Stimulated activated naive CD8-positive, alpha-beta T cell treated with anti-CD3 and anti-CD28 coated beads, Interleukin-15, Interleukin-2, amounts not matched to agents 100 U/mL and 50 U/mL, for 24 hours (primary cell): ENCODE data around the gene PRDX2.

ENCODE experiments used
- ATAC-seq: fragments of 150-1000 bp; cut with Tn5 transposase; one replicate; pipeline ENCODE4 v1.10.0; 2021
- DNase-seq: peaks from one replicate; pipeline ENCODE4 v3.0.0; 2021

The PRDX2 gene

GRCh38 chr19:12792051-12792852 is 9.3 kb downstream of the PRDX2 start:
- peak; percentile 81 for DNase-seq
- ATAC-seq: no peak

GRCh38 chr19:12791345-12792050 is 10.1 kb downstream of the PRDX2 start, which contains the start of gene JUNB:
JUNB (plus strand) TSS chr19:12791486; CDS start chr19:12791772, 286 bp downstream.
- DNase-seq: peak; percentile 98

GRCh38 chr19:12790628-12791344 is 10.8 kb downstream of the PRDX2 start:
- DNase-seq (peak; percentile 37), ATAC-seq (no peak)

More at GRCh38 chr19:12791345-12792050, 10.1 kb downstream of the PRDX2 start, which contains the start of gene JUNB:
- peak; percentile 33 for ATAC-seq

DNA sequence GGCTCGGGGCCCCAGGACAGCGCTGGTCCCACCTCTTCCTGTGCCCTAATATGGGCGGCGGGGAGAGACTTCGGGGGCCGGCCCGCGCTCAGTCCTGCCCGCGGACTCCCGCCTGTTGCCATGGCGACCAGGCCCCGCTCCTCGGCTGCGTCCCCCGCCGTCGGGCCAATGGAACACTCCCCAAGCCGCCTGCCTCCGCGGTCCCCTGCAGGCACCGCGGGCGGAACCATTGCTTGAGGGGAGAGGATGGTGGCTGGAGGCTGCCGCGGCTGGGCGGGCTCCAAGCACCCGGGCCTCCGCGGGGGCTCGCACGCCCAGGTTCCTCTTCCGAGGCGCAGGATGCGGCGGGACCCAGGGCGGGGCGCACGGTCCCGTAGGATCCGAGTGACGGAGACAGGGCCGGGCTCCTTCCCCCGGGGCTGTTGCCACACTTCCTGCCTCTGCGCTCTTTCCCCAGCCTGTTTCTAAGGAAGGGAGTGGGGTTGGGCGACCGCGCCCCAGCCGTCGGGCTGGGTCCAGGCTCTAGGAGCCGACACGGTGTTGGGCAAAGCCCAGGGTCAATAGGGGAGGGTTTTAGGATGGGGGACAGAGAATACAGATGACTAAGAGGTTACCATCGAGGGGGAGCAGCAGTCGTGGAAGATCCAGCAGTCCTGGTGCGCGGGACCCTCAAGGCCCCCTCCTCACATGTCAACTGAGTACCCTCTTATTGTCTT is 11.5 kb downstream of the PRDX2 start:
- peak; percentile 99 for DNase-seq
- peak; percentile 57 for ATAC-seq

- no peak for ATAC-seq
Measured at GRCh38 chr19:12789098-12789903, 12.3 kb downstream of the PRDX2 start.

DNA sequence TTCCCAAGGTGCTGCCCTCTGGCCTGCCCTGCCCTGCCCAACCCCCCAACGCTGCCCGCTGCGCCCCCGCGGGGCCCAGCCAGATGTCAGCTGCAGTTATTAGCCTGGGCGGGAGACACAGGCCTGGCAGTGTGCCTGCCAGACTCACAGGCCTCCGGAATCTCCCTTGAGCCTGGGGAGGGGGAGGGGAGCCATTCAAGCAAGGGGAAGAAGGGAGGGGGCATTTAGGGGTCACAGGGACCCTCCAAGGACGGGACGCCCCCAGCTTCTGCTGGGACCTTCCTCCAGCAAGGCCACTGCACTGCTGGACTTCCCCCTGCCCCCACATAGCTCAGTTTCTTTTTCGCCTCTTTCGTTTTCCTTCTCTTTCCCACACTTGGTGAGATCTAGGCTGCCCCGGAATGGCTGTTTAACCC is 12.9 kb downstream of the PRDX2 start:
- ATAC-seq (no peak), DNase-seq (peak; percentile 75)

More at GRCh38 chr19:12789098-12789903, 12.3 kb downstream of the PRDX2 start:
- DNase-seq: peak; percentile 62

DNA sequence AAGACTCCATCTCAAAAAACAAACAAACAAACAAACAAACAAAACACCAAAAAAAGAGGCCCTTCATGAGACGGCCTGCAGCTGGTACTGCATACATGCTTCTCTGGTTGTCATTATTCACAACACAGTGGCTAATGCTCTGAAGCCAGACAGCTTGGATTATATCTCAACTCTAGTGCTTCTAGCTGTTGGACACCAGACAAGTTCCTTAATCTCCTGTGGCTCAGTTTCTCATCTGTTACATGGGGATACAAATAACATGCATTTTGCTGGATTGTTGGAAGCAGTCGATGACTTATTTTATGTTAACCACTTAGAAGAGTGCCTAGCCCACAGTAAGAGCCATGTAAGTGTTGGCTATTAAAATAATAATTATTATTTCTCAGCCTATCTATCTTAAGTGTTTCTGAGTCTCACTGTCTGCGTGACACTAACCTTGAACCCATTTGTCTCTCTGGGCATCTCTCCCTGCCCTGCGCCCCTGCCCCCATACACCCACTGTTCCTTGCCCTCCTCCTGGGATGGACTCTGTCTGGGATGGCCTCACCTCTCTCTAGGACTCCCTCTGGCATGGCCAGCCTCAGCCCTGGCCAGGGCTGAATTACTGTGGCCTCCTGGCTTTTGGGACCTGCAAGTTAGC is 13.4 kb downstream of the PRDX2 start:
- DNase-seq (no peak), ATAC-seq (no peak)

- ATAC-seq (no peak), DNase-seq (no peak)
Measured at GRCh38 chr19:12787458-12787857, 14.1 kb downstream of the PRDX2 start.

DNA sequence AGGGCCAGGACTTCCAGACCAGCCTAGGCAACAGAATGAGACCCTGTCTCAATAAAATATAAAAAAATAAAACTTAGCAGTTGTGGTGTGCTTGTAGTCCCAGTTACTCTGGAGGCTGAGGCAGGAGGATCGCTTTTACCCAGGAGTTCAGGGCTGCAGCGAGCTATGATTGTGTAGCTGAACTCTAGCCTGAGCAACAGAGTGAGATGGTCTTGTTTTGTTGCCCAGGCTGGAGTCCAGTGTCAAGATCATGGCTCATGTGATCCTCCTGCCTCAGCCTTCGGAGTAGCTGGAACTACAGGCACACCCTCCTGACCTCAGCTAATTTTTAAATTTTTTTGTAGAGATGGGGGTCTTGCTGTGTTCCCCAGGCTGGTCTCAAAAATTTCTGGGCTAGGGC is 14.6 kb downstream of the PRDX2 start:
- no peak for ATAC-seq

GRCh38 chr19:12786141-12786870 is 15.3 kb downstream of the PRDX2 start:
- ATAC-seq (no peak), DNase-seq (peak; percentile 46)

More for the DNA sequence above, 14.6 kb downstream of the PRDX2 start:
- no peak for DNase-seq

- peak; percentile 33 for DNase-seq
Measured at GRCh38 chr19:12785431-12786031, 16.1 kb downstream of the PRDX2 start.

GRCh38 chr19:12784871-12785430 is 16.6 kb downstream of the PRDX2 start:
- DNase-seq: peak; percentile 35

More at GRCh38 chr19:12785431-12786031, 16.1 kb downstream of the PRDX2 start:
- ATAC-seq: no peak

GRCh38 chr19:12784394-12784870 is 17.2 kb downstream of the PRDX2 start:
- DNase-seq: no peak
- ATAC-seq: no peak

More at GRCh38 chr19:12784871-12785430, 16.6 kb downstream of the PRDX2 start:
- no peak for ATAC-seq

GRCh38 chr19:12783849-12784393 is 17.7 kb downstream of the PRDX2 start:
- DNase-seq (peak; percentile 43), ATAC-seq (no peak)

- DNase-seq (no peak), ATAC-seq (peak; percentile 41)
Measured at GRCh38 chr19:12783291-12783848, 18.2 kb downstream of the PRDX2 start.

GRCh38 chr19:12782424-12783290 is 18.9 kb downstream of the PRDX2 start:
- DNase-seq (peak; percentile 96), ATAC-seq (peak; percentile 44)

DNA sequence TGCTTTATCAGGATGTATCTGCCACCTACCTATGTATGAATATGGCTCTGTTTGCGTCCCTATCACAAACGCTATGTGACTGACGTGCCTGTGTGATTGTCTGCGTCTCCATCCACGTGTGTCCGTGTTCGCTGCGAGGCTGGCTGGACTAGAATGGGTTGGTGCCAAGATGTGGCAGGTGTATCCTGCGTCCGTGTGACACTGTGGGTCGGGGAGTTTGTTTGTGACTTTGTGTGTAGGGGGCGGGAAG is 19.5 kb downstream of the PRDX2 start:
- DNase-seq (no peak), ATAC-seq (no peak)
